Body of pancreas (tissue), 4 donors: ENCODE results near the gene IRX3.

Experiments
- POLR2A ChIP-seq, 3 donors: fragments of 450-650 bp; IDR thresholded peaks; one replicate each; pipeline ENCODE4 v1.6.1; 2016; ENCODE audit warnings: antibody characterized with exemption in 3 of 3, mild to moderate bottlenecking in 2 of 3
- TF ChIP-seq, protein P1 (sequence below), 7 experiments: fragments of 450-650 bp in 4 of 7; fragments of 200-600 bp in 3 of 7; sonication (generic) in 3 of 7; IDR thresholded peaks; one replicate each; pipeline ENCODE4 v1.5.1; 2016 to 2019; ENCODE audit warnings: antibody characterized with exemption in 7 of 7

DNA sequence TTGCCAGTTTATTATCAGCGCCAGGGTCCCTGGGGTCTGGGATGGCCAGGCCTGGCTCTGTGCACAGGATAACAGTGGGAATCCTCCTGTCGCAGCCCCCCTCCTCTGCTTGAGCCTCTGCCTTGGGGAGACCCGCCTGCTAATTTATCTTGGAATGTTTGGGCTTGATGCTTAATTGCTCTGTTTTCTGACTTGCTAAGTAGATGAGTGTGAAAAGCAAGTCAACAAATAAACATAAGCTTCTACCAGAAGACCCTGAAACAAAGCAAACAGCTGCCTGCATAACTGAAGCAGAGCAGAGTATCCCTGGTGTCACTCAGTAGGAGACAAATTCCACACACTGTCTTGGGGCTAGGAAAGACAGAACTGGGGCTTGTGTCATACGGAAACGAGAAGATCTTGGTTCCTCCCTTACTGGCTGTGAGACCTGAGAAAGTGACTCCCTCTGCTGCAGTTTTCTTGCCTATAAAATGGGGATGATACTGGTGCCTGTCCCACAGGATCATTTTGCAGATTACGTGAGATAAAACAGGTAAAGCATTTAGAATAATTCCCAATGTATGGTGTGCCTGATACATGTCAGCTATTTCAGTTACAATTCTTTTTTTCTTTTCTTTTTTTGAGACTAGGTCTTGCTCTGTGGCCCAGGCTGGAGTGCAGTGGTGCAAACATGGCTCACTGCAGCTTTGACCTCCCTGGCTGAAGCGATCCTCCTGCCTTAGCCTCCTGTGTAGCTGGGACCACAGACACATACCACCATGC, 44.8 kb upstream of the IRX3 start:
- TF ChIP-seq POLR2A (IDR thresholded peaks at IDR 0.05), result no peak
- TF ChIP-seq, protein P1, sequence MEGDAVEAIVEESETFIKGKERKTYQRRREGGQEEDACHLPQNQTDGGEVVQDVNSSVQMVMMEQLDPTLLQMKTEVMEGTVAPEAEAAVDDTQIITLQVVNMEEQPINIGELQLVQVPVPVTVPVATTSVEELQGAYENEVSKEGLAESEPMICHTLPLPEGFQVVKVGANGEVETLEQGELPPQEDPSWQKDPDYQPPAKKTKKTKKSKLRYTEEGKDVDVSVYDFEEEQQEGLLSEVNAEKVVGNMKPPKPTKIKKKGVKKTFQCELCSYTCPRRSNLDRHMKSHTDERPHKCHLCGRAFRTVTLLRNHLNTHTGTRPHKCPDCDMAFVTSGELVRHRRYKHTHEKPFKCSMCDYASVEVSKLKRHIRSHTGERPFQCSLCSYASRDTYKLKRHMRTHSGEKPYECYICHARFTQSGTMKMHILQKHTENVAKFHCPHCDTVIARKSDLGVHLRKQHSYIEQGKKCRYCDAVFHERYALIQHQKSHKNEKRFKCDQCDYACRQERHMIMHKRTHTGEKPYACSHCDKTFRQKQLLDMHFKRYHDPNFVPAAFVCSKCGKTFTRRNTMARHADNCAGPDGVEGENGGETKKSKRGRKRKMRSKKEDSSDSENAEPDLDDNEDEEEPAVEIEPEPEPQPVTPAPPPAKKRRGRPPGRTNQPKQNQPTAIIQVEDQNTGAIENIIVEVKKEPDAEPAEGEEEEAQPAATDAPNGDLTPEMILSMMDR (IDR thresholded peaks at IDR 0.05), result no peak
